ENCODE results near the gene DCDC2.

- TF ChIP-seq, protein P1, sequence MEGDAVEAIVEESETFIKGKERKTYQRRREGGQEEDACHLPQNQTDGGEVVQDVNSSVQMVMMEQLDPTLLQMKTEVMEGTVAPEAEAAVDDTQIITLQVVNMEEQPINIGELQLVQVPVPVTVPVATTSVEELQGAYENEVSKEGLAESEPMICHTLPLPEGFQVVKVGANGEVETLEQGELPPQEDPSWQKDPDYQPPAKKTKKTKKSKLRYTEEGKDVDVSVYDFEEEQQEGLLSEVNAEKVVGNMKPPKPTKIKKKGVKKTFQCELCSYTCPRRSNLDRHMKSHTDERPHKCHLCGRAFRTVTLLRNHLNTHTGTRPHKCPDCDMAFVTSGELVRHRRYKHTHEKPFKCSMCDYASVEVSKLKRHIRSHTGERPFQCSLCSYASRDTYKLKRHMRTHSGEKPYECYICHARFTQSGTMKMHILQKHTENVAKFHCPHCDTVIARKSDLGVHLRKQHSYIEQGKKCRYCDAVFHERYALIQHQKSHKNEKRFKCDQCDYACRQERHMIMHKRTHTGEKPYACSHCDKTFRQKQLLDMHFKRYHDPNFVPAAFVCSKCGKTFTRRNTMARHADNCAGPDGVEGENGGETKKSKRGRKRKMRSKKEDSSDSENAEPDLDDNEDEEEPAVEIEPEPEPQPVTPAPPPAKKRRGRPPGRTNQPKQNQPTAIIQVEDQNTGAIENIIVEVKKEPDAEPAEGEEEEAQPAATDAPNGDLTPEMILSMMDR (conservative IDR thresholded peaks at IDR 0.05; ENCODE audit: low read length): no peak
- TF ChIP-seq EZH2phosphoT487 (IDR thresholded peaks at IDR 0.05; ENCODE audit: borderline replicate concordance, low read depth, low read length): no peak
Observed at GRCh38 chr6:24376871-24377270, 19.0 kb upstream of the DCDC2 start.
